Measurements from ENCODE around the gene SRSF2.

DNA sequence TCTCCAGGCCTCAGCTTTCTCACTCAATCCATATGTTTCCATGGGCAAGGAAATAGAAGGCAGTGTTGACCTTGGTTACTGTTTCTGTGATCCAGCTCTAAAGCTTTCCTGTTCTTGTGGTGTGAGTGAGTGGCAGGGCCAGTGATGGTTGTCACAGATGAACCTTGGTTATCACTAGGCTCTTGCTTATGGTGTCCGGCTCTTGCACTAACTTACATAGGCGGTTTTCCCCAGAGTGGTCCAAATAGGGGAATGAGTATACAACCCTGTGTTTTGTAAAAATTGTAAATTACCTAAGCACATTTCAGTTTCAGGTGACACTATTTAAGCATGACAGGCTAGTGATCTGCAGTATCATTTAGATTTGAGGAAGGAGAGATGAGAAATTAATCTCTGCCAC, 7.6 kb upstream of the SRSF2 start:
- TF ChIP-seq, protein P1, sequence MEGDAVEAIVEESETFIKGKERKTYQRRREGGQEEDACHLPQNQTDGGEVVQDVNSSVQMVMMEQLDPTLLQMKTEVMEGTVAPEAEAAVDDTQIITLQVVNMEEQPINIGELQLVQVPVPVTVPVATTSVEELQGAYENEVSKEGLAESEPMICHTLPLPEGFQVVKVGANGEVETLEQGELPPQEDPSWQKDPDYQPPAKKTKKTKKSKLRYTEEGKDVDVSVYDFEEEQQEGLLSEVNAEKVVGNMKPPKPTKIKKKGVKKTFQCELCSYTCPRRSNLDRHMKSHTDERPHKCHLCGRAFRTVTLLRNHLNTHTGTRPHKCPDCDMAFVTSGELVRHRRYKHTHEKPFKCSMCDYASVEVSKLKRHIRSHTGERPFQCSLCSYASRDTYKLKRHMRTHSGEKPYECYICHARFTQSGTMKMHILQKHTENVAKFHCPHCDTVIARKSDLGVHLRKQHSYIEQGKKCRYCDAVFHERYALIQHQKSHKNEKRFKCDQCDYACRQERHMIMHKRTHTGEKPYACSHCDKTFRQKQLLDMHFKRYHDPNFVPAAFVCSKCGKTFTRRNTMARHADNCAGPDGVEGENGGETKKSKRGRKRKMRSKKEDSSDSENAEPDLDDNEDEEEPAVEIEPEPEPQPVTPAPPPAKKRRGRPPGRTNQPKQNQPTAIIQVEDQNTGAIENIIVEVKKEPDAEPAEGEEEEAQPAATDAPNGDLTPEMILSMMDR (IDR thresholded peaks at IDR 0.05), result no peak
- TF ChIP-seq POLR2A (IDR thresholded peaks at IDR 0.05) (no peak), EP300 (IDR thresholded peaks at IDR 0.05) (no peak)
